GM18505 (cell line): ENCODE results near the gene BRAT1.
A peak's percentile ranks its signal among the peaks of the same experiment; 100 is the strongest.

Experiments
- ATAC-seq: cut with Tn5 transposase; IDR thresholded peaks from one replicate; pipeline ENCODE4 v1.9.1; 2021; ENCODE audit not compliant: unreplicated experiment
- POLR2A ChIP-seq: IDR thresholded peaks from 4 replicates; pipeline ENCODE4 v1.6.1; 2011; ENCODE audit warnings: borderline replicate concordance; ENCODE audit not compliant: insufficient read depth, insufficient read length; ENCODE audit errors: extremely low read depth

Gene BRAT1

DNA sequence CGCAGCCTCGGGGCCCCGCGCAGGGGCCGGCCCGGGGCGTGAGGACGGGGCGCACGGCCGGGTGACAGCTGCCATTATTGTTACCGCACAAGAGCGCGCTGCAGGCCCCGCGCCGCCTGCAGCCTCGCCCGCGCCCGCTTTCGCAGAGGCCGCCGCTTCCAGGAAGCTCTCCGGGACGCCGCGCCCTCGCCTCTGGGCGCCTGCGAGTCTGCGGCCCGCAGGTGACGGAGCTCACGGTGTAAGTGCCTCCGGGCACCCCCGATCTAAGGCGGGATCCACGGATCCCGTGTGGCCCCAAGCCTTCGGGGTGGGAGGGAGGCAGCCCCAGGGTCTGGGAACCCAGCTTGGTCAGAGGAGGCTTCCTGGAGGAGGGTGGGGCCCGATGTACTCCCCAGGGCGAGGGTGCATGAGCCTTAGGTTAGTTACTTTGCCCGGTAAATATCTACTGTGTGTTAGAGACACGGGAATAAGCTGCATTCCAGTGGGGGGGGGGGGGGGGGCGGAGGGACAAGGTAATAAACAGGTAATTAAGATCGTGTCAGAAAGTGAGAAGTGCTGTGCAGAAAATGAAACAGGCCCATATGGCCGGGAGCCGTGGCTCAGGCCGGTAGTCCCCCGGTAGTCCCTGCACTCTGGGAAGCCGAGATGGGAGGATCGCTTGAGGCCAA is 4.1 kb upstream of the BRAT1 start:
- no peak for TF ChIP-seq POLR2A
- ATAC-seq: peak; percentile 14

GRCh38 chr7:2558629-2559282 is 3.4 kb upstream of the BRAT1 start, which contains the start of gene IQCE:
Gene IQCE (plus strand): TSS chr7:2558979. CDS start chr7:2559182, 203 bp downstream.
- no peak for TF ChIP-seq POLR2A
- peak; percentile 49 for ATAC-seq

GRCh38 chr7:2554661-2555111 is 638 bp downstream of the BRAT1 start:
- ATAC-seq: no peak
- TF ChIP-seq POLR2A: no peak

DNA sequence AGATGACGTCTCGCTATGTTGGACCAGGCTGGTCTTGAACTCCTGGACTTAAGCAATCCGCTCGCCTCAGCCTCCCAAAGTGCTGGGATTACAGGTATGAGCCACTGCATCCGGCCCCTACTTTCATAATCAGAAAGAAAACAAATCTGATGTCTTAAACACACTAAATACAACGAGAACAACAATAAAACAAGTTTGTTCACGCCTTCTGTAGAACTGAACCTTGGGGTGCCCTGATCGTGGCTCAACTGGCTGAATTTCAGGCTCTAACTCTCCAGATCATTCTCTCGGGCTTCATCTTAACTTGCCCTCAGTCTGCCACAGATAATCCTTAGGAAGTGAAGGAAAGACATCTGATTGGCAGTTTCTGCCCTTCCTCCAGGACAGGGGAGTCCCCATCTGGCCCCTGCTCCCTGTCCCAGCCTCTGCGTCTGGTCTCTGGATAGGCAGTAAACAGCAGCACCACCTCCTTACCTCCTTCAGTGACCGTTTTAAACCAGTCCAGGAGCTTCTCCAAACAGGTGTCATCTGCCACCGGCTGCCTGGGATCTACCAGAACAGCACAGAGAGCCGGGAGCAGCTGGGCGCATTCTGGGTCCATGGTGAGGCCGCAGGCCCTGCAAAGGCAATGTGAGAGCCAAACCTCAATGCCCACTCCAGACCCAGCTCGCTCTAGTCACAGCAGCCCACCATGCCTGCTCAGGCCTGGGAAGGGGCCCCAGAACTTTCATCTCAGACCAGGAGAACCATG is 1.3 kb downstream of the BRAT1 start:
- TF ChIP-seq POLR2A: no peak
- no peak for ATAC-seq

DNA sequence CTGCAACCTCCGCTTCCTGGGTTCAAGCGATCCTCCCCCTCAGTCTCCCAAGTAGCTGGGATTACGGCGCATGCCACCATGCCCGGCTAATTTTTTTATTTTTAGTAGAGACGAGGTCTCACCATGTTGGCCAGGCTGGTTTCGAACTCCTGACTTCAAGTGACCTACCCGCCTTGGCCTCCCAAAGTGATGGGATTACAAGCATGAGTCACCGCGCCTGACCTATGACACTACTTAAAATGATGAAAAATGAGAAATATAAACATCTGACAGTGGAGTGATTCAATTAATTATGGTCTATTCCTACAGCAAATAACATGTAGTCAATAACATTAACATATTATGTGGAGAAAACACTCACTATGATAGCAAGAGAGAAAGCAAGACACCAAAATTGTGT is 2.2 kb downstream of the BRAT1 start:
- ATAC-seq: no peak
- no peak for TF ChIP-seq POLR2A

DNA sequence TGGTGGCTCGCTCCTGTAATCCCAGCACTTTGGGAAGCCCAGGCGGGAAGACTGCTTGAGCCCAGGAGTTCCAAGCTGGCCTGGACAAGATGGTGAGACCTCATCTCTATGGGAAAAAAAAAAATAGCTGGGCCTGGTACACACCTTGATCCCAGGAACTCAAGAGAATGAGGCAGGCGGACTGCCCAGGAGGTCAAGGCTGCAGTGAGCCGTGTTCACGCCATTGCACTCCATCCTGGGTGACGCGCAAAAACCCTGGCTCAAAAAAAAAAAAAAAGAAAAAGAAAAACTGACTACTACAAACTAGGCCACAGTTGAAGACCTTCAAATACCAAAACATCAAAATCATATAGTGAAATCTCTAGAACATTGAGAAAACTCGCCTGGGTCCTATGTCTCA is 3.9 kb downstream of the BRAT1 start:
- TF ChIP-seq POLR2A: no peak
- no peak for ATAC-seq

- ATAC-seq: no peak
- TF ChIP-seq POLR2A: no peak
Observed at GRCh38 chr7:2546776-2547586, 8.3 kb downstream of the BRAT1 start.

DNA sequence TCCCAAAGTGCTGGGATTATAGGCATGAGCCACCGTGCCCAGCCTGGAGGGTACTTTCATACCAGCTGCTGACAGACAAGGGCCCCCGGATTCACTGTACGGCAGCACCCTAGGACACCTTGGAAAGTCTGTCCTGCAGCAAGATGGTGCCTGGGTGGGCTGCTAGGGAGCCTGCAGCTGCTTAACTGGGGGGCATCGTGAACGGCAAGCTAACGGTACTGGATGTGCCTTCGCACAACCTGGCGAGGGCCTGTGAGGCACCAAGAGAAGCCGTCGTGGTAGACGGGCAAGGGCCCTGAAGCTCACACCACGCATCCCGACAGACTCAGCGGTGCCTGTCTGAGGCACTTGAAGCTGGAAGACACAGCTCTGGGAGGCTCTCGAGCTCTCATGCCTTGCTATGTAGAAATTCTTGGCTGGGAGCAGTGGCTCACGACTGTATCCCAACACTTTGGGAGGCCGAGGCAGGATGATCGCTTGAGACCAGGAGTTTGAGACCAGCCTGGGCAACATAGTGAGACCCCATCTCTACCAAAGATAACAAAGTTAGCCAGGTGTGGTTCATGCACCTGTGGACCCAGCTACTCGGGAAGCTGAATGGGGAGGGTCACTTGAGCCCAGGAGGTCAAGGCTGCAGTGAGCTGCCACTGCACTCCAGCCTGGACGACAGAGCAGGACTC is 9.4 kb downstream of the BRAT1 start:
- TF ChIP-seq POLR2A: no peak
- no peak for ATAC-seq

DNA sequence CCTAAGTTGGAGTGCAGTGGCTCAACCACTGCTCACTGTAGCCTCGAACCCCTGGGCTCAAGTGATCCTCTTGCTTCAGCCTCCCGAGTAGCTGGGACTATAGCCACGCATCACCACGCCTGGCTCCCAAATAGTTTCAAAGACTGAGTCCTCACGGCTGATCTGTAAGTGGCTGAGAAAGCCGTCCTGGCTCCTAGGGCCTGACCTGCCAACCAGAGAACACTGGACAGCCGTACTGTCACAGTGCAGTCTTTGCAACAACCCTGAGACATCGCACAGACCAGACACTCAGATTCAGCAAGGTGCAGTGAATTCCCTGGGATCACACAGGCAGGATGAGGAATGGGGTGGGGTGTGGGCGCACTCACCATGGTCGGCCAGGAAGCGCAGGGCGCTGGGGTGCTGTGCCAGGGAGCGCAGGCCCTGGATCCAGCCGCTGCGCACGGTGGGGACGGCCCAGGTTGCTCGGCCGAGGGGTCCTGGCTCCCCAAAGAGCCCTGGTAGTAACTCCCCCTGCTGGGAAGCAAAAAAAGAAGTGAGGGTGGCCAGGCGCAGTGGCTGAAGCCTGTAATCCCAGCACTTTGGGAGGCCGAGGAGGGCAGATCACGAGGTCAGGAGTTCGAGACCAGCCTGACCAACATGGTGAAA is 10.7 kb downstream of the BRAT1 start:
- TF ChIP-seq POLR2A: no peak
- ATAC-seq: no peak

GRCh38 chr7:2542916-2543871 is 12.1 kb downstream of the BRAT1 start:
- ATAC-seq: no peak
- no peak for TF ChIP-seq POLR2A
